ENCODE results near the gene NACA2.
"Not testable (repeated sequence)": the region's sequence is repeated elsewhere in the genome, so short reads cannot be mapped to it uniquely, and the experiment has no call there.

Gene NACA2

DNA sequence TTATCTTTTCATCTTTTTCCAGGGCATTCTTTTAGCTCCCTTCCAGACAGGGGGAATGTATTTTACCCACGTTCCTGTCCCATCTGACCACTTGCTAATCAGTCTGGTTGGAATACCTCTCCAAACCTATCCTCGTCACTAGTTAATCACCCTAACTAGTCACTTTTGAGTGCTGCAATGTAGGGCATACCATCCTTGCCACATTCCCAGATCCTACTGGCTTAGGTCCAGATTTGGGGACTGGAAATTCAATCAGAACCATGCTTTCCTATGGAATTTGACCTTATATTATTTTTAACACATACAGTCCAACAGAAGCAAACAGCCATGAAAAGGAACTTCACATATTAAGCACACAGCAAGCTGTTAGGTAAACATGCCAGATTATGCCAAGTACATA lies 29.7 kb downstream of the NACA2 start:
- TF ChIP-seq, protein P1, sequence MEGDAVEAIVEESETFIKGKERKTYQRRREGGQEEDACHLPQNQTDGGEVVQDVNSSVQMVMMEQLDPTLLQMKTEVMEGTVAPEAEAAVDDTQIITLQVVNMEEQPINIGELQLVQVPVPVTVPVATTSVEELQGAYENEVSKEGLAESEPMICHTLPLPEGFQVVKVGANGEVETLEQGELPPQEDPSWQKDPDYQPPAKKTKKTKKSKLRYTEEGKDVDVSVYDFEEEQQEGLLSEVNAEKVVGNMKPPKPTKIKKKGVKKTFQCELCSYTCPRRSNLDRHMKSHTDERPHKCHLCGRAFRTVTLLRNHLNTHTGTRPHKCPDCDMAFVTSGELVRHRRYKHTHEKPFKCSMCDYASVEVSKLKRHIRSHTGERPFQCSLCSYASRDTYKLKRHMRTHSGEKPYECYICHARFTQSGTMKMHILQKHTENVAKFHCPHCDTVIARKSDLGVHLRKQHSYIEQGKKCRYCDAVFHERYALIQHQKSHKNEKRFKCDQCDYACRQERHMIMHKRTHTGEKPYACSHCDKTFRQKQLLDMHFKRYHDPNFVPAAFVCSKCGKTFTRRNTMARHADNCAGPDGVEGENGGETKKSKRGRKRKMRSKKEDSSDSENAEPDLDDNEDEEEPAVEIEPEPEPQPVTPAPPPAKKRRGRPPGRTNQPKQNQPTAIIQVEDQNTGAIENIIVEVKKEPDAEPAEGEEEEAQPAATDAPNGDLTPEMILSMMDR (IDR thresholded peaks at IDR 0.05; ENCODE audit: low read depth, low read length), result no peak
- no peak for DNase-seq (ENCODE audit: extremely low read depth, low read depth)

DNA sequence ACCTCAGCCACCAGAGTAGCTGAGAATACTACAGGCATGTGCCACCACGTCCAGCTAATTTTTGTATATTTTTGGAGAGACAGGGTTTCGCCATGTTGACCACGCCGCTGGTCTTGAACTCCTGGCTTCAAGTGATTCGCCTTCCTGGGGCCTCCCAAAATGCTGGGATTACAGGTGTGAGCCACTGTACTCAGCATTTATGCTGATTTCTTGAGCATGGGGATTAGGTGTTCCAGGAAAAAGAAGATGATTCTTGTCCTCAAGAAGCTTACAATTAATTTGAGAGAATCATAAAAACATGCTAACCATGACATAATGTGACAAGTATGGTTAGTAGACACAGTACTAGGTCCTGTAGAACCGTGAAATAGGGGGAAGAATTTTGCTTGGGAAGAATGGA lies 30.9 kb downstream of the NACA2 start:
- no peak for DNase-seq (ENCODE audit: extremely low read depth, low read depth)
- TF ChIP-seq, protein P1 (IDR thresholded peaks at IDR 0.05; ENCODE audit: low read depth, low read length), result no peak

DNA sequence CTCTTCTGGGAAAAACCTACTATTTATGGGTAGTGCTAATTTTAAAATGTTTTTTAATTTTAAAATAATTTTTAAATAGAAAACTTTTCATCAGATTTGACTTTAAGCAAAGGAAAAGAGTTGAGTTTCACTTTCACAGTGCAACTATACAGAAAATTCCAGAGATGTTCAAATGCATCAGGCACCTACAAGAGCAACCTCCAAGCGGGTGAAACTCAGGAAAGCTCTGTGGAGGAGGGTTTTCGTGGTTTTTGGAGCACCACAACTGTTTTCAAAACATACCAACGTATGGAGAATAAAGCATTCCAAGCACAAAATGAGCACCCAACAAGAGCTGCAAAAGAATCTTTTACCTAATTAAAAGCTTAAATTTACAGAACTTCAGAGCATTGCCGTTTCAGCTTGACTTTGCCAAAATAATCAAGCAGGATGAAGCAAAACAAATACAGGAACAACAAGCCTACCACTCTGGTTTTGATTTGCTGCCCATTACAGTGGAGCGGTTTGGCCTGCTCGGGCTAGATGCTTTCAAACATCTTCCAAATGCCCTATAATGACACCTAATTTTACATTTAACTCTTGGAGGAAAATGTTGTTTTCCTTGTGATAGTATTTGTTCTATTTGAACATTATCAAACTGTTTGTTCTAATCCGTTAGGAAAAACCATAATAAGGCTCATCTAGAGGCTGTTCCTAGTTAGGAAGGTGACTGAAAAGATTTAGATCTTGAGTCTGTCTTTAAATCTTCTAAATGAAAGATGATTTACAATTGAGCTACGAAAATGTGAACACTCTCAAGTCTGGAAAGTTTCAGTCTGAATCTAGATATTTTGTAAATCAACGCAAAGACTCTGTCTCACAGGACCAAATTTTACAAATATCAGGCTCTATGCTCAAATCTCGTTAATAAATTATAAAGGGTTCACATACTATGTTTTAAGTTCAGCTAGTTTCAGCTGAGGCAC lies 34.5 kb downstream of the NACA2 start:
- no peak for DNase-seq (ENCODE audit: extremely low read depth, low read depth)
- TF ChIP-seq, protein P1 (IDR thresholded peaks at IDR 0.05; ENCODE audit: low read depth, low read length), result no peak

DNA sequence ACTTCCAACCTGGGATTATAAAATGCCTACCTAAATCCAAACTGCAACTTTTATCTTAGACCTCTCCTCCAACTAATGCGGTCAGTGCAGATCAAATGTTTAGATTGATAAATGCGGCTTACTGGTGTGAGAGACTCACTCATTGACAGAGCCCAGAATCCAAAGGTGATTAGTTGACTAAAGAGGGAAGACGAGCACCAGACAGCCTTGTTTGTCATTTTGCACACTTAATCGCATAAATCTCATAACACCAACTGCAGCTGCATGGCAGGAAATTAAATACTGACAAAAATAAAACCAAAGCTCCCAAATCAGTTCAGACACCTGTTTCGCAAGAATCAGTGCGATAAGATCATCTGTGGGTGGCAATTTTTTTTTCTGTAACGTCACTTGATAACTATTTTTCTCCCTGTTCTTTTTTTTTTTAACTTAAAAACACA lies 35.9 kb downstream of the NACA2 start:
- TF ChIP-seq, protein P1 (IDR thresholded peaks at IDR 0.05; ENCODE audit: low read depth, low read length), result no peak
- DNase-seq (ENCODE audit: extremely low read depth, low read depth), result no peak

DNA sequence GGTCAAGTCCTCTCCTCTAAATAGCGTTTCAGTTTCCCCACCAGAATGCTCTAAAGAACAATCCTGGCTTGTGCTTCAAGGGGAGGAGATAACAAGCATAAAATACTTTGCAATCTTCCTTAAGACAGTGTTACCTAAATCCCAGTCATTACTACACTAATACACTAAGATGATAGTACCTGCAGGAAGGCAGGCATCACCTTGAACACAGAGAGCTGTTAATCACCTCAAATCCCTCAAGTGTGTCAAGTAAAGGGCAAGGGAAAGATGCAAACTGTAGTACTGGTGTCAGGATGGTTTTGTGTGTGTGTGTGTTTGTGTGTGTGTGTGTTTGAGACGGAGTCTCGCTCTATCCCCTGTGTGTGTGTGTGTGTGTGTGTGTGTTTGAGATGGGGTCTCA lies 36.8 kb downstream of the NACA2 start:
- DNase-seq (ENCODE audit: extremely low read depth, low read depth), result no peak
- TF ChIP-seq, protein P1 (IDR thresholded peaks at IDR 0.05; ENCODE audit: low read depth, low read length), result no peak

DNA sequence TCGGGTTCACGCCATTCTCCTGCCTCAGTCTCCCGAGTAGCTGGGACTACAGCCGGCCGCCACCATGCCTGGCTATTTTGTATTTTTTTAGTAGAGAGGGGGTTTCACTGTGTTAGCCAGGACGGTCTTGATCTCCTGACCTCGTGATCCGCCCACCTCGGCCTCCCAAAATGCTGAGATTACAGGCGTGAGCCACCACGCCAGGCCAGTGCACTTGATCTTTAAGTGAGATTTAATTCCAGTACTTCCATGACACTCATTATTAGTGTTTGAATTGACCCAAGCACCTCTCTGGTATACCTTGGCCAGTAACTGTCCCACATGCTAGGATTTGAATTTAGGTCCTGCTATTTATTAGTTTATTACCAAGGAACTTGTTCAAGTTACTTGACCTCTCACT lies 38.5 kb downstream of the NACA2 start:
- not testable (repeated sequence) for DNase-seq (ENCODE audit: extremely low read depth, low read depth)

DNA sequence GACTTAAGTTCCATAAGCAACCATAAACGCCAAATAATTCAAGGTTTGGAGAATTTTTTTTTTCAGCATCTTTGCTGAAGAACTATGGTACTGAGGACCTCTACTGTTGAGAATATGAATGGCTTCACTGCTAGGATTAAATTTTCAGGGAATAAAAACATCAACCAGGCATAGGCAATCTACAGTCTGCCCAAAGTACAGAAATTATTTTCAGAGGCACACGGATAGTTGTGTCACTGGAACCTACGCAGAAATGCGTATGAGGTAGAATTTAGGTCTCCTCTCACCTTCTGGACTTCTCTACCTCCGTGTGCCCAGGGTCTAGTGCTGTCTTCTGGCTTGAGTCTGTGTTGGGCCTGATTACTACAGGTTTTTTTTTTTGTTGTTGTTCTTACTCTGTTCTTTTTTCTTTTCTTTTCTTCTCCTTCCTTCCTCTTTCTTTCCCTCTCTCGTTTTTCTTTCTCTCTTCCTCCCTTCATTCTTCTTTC lies 39.7 kb downstream of the NACA2 start:
- DNase-seq (ENCODE audit: extremely low read depth, low read depth), result no peak
- TF ChIP-seq, protein P1 (IDR thresholded peaks at IDR 0.05; ENCODE audit: low read depth, low read length), result peak; percentile 78

Measured in AG09319 (cell line).